HG02642 (cell line): ENCODE data around the gene CDH13.

Experiments
- ATAC-seq: cut with Tn5 transposase; IDR thresholded peaks from one replicate; pipeline ENCODE4 v1.9.1; 2021; ENCODE audit warnings: mild to moderate bottlenecking; ENCODE audit not compliant: unreplicated experiment, poor library complexity

CDH13 gene

DNA sequence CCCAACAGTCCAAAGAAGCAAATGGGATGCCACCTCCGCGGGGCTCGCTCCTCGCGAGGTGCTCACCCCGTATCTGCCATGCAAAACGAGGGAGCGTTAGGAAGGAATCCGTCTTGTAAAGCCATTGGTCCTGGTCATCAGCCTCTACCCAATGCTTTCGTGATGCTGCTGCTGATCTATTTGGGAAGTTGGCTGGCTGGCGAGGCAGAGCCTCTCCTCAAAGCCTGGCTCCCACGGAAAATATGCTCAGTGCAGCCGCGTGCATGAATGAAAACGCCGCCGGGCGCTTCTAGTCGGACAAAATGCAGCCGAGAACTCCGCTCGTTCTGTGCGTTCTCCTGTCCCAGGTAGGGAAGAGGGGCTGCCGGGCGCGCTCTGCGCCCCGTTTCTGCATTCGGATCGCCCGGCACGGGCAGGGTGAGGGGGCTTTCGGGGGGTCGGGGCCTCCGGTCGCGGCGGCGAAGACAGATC lies at the start of gene CDH13:
Gene CDH13, plus strand, starts transcription at position 179 of the 471 bp plus-strand sequence.
- no peak for ATAC-seq

DNA sequence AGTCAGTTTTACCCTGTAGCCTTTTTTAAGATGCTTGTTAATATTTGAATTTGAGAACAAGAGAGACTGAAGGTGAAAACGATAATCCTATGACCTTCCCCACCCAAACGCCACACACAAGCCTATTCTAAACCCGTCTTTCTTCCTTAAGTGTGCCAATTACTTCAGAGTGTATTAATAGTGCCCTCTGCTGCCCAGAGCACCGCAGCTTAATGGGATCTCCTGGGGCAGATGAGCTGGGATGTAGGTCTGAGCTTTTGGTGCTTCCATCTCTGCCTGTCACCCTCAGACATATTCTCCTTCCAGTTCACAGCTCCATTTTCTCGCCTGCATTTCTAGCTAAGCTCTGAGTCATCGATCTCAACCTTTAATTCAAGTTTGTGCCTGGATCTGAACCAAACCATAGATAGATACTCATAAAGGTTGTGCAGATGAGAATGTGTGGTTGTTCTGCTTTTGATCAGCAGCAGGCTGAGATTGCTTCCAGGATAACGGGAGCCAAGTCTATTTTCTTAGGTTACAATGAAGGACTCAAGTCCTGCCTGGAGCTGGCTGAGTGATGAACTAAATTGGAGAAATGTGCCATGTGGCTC lies 46.4 kb upstream of the CDH13 start:
- ATAC-seq: no peak

DNA sequence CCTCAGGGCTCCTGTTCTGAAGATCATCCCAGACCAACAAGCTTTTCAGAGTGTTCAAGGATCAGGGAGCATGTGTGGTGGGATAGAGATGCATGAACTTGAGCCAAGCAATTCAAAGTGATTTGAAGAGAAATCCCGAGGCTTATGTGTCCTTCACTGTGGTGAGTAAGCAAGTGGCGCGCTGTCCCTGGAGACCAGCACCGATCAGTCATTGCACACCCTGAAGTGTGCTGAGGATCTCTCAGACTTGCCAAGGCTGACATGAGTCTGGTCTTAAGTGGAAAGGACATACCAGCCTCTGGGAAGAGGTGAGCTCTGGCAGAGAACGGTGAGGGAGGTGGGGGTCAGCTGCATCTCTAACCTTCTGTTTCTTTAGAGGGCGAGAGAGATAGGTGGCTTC lies 43.8 kb upstream of the CDH13 start:
- no peak for ATAC-seq

DNA sequence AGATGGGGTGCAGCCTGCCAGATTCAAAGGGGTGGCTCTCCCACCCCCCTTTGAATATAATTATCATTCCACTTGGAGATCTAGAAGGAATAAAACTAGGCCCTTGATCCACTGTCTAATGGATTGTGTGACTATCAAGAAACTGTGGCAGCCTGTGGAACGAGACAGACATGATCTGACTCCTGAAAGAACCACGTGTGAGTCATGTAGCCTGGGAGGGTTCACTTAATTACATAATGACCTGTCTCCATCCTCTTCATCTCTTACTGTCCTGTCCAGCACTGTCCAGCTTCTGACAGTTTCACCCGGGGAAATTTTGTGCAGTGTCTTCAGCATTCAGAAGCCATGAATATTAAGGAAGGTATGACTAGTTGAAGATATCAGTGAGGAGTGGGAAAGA lies 43.3 kb upstream of the CDH13 start:
- ATAC-seq: no peak

DNA sequence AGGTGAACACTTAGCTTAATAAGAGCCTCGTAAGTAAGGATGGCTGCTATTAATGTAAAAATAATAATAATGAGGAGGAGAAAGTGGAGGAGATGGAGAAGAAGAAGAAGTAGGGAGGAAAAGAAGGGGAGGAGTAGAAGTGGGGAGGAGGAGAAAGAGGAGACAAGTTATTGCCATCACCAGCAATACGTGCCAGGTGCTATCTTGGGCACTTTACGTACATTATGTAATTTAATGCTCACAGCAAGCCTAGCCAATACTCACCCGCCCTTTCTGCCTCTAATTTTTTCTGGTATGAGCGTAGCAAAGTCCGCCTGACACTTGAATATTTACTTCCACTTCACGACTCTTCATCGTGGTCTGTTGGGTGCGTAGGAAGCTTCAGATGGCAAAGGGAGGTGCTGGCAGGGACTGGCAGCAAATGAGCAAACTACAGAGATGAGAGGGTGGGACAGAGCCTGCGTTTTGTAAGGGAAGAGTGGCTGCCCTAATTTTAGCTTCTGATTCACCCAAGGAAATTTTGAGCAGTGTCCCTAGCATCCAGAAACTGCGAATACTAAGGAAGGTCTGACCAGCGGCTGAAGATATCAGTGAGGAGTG lies 42.1 kb upstream of the CDH13 start:
- ATAC-seq: no peak

DNA sequence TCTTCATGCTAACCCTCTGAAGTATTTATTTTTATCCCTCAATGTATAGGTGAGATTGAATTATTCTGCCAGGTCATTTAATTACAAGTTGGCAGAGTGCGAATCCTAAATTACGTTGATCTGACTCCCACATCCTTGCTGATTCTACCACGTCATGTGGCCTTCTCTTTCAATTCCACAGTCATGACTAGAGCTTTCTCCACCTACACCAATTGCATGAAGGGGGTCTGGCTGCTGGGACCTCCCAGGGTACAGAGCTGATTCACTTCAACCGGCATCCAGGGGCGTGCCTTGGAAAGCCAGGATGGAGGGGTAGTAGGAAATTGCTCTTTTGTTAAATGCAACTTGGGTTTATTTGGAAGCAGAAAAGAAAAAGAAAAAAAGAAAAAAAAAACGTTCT lies 41.1 kb upstream of the CDH13 start:
- ATAC-seq: no peak

DNA sequence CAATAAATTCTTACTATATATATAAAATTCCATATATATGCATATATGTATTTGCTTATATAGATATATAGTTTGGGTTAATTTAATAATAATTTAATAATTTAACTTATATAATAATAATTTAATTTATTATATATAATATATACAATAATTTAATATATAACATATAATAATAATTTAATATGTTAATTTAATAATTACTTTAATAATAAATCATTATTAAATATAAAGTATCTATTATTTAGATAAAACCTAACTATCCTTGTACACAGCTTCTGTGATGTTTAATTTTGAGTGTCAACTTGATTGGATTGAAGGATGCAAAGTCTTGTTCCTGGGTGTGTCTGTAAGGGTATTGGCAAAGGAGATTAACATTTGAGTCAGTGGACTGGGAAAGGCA lies 40.6 kb upstream of the CDH13 start:
- ATAC-seq: no peak

DNA sequence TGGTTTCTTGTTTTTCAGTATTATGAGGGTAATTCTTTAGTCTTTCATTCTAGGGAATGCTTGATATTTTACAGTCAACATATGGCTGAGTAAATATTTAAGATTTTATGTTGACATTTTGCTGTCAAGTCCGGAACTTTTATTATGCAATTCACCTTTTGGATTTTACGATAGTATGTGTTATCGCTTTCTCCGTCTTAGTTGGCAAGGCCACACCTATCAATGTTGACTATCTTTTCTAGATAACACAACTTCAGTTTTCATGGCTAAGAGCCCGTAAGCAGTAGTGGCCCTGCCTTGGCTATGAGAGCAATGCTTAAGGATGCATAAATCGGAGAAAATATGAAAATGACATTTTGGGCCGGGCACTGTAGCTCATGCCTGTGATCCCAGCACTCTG lies 39.5 kb upstream of the CDH13 start:
- ATAC-seq: no peak

DNA sequence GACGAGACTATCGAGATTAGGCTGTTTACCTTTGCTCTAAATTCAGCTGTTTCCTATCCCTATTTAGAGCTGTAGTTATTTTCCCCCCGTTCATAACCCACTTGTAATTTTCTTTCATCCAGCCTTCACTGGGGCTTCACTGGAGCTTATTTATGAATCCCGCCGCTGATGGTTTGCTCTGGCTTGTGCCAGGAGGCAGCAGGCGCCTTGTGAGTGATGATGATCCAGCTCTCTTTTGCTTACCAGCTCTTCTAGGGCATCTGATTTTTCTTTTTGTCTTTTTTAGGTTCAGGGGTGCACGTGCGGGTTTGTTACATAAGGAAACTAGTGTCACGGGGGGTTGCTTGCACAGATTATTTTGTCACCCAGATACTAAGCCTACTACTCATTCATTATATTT lies 37.4 kb upstream of the CDH13 start:
- no peak for ATAC-seq

DNA sequence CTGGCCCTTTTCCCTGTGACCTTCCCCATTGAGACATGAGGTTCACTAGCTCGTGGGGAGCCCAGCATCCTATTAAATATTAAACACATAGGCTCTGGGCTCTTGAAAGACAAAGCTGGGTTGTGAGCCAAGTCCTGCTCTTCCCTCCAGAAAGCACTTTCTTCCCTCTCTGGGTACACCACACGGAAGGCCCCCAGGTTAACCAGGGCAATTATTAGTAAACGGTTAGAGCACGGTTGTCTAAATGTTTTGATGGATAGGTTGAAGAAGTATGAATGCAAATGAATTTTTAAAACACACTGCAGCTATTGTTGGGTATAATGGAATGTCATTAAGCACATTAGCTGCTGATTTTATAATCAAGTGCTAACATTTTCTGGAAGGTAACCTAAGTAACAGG lies 32.7 kb upstream of the CDH13 start:
- no peak for ATAC-seq

DNA sequence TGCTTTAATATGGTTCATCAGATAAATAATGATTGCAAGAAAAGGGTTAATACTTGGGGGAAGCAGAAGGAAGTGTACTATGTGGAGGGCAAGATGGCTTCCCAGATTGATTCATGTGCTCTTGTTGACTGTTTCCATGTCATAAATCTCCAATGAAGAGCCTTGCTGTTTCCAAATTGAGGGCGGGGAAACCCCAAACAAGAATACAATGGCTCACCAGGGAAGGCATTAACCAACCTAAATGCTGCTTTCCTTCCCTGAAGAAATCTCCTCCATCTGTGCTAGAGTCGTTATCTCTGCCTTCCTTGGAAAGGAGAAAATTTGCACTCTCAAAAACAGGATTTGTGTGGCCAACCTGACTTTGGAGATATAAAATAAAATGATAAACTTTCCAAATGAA lies 28.0 kb upstream of the CDH13 start:
- ATAC-seq: no peak

DNA sequence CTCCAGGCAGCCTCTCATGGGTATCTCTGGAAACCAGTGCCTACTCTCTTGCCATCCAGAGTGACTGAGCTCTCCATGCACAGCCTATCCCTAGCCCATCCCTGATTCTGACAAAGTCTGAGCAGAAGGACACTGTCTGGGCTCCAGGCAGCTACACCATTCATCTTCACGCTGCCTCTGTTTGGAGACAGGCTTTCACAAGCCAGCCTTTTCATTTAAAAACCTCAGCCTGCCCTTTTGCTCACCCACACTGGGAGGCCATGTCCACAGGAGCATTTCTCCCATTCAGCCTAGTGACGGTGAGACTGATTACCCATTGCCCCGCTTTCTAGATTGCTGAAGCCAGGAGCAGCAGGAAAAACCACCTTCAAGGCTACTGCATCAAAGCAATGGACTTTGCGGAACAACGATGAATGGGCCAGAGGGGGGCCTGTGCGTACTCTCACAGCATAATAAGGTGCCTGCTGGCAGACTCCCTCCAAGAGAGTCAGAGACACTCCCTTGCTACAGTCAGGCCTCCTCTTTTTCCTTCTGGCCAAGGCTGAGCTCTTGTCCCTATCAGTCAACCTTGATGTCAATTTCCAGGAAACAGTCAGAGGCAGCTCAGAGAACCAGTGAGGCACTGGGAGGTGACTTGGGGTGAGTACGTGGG lies 24.7 kb upstream of the CDH13 start:
- ATAC-seq: no peak

DNA sequence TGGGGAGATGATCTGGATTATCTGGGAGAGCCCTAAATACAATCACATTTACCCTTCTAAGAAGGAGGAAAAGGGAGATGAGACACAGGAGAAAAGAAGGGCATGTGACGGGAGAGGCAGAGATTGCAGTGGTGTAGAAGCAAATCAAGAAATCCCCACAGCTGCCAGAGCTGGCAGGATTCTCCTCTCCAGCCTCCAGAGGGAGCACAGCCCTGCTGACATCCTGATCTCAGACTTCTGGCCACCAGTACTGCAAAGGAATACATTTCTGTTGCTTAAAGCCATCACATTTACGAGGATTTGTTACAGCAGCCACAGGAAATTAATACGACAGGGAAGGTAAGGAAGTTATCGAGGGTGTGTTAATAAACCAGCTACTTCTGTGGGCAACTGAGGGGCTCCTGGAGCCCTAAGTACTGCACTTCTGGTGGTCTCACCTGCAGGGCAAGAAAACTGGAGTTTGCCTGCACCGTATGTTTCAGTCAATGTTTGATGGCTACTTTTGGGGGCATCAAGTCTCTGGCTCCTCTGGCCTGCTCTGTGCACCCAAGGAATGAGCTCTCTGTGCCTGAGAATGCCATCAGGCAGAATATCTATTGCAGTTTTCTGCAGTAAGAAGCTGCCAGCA lies 22.9 kb upstream of the CDH13 start:
- no peak for ATAC-seq

DNA sequence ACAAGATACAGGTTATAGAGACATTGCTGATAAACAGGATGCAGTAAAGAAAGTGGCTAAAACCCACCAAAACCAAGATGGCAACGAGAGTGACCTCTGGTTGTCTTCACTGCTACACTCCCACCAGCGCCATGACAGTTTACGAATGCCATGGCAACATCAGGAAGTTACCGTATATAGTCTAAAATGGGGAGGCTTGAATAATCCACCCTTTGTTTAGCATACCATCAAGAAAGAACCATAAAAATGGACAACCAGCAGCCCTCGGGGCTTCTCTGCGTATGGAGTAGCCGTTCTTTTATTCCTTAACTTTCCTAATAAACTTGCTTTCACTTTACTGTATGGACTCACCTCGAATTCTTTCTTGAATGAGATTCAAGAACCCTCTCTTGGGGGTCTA lies 21.7 kb upstream of the CDH13 start:
- no peak for ATAC-seq

DNA sequence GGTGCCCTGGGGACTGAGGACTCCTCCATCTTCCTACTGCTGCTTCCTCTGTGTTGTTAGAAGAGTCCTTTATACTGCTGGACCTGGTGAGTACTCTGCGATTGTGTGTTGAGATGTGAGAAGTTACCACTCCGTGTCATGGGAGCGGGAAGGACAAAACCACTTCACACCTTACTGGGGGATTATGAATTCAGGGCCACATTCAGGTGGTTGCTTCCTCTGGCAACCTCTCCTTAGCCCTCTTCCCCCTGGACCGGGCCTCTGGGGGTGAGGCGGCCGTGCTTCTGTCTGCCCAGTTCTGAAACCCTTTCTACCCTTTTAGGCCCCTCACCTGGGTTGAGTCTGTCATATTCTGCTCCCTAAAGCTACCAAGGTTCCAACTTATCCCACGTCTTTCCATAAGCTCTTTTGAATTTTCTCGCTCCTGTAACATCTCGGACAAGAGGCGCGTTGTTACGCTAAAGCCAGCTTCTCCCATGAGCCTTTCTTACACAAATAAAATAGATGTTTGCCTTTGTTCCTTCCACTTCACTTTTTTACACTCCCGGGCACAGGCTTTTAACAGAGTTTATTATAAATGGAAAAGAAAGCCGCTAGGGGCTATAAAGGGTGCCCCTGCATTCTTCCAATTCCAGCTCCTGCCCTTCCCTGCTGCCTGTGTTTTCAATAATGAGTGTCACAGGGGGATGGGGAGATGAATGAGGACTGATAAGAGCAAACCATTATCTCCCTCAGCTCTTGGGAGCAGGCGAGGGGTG lies 20.7 kb upstream of the CDH13 start:
- no peak for ATAC-seq

DNA sequence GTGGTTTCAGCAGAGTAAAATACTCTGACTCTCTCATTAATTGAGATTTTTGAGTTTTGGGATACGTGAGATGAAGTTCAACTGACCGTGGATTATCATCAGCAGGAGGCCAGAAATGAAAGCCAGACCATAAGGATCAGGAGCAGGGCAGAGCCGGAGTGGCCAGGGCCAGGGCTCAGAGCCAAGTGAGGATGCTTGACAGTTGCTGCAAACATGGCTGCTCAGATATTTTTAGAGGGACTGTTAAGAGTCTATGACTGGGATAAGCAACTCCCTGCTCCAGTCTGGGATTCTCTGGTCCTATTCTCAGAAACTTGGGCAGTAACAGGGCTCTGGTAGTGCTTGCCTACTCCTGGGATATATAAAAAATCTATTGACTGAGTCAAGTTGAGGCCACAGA lies 17.6 kb upstream of the CDH13 start:
- ATAC-seq: no peak

DNA sequence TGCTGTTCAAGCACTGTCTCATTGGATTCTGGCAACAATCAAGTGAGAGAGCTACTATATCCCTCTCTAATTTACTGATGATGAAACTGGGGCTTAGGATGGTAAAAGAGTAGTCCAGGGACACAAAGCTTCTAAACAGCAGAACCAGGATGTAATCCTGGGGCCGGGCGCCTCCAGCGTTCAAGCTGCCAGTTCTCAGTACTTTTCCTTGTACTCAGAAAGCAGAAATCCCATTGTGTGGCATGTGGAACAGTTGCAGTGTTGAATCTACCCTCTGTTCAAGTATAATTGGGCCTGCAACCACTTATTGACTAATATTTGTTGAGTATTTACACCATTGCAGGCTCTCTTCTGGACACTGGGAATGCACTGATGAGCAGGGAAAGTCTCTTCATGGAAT lies 14.5 kb upstream of the CDH13 start:
- ATAC-seq: no peak

DNA sequence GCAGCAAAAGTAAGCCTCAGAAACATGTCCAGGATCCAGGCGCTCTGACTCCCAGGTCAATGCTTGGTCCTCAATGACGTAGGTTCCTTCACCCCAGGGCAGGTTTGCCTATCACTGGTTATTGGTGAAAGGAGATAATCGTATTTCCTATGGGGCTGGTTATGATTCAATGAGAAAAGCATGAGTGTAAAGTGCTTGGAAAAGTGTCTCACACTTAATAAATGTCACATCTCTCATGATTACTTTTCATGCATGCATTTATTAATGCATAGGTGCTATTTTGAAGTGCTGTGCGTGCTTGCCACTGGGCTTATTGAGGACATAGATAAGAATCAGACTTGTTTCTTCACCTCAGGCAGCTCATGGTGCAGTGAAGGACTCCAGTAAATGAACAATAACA lies 10.4 kb upstream of the CDH13 start:
- no peak for ATAC-seq

DNA sequence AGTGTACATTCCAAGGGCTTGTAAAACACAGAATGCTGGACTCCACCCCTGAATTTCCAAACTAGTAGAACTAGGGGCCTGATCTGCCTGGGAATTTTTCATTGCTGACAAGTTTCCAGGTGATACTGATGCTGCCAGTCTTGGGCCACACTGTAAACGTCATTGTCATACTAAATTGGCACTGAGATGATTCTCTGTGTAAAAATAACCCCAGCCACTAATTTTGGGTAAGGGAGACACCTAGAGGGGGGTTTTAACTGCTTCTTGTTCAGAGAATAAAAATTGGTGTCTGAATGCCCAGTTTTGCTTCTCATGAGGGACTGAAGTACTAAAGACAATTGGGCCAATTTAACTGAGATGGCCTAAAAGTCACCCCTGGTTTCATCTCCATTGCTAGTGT lies 5.0 kb upstream of the CDH13 start:
- ATAC-seq: no peak

DNA sequence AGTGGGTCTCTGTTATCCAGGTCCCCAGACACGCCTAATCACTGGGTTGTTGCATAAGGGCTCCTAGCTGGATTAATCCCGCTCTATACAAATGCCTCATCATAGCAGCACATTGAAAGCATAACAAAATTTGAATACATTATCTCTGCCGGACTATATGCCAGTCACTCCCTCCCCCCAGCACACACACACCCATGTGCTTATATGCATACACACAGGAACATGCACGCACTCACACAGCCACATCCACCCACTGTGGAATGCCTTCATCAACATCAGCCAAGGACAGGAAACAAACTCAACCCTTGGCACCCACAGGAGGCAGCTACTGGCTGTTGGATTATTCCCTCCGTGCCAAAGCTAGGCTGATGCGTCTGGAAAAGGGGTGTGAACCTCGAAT lies 3.5 kb upstream of the CDH13 start:
- no peak for ATAC-seq
